HG03025 (cell line): Measurements from ENCODE around the gene PHF13.
"Not testable (repeated sequence)": the region's sequence is repeated elsewhere in the genome, so short reads cannot be mapped to it uniquely, and the experiment has no call there.

Experiments
- ATAC-seq: cut with Tn5 transposase; IDR thresholded peaks from one replicate; pipeline ENCODE4 v1.9.1; 2021; ENCODE audit warnings: mild to moderate bottlenecking, moderate library complexity; ENCODE audit not compliant: unreplicated experiment, low FRiP score

Gene PHF13

DNA sequence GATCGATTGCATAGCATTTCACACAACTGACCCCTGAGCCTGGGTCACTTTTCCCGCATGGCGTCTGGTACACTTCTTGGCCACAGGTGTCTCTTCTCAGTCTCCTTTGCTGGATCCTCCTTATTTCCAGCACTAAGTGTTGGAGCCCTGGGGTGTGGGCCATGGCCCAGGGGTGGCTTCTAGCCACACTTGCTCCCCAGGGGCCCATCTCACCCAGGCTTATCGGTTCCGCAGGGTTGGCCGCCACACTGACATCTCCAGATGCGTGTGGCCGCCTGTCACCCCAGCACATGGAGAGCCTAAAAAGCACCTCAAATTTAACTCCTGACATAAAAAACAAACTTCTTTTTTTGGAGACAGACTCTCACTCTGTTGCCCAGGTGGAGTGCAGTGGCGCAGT is 13.5 kb downstream of the PHF13 start:
- ATAC-seq: no peak

DNA sequence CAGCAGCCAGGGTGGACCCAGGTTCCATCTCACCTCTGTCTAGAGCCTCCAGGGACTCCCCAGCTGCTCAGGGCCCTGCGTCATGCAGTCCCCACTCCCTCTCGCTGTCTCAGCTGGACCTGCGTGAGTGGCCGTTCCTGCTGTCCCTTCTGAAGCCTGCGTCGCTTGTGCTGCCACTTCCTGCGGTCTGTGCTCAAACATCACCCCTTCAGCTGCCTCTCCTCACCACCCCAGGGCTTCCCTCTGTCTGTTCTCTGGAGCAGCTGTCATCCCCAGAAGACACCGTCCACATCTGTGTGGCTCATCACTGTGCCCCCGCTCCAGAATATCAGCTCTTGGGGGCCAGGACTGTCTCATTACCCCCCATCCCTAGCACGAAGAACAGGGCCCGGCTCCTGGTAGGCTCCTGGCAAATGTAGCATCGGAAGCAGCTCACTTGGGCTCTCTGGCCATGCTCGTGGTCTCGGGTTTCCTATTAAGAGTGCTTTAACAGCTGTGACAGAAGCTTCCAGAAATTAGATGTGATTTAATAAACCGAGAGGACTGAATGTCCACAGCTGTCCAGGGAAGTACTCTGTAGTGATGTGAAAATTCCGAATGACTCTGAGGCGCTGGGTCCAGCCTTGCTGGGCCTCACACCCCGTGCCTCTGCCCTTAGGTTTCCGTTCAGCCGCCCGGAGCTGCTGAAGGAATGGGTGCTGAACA is 14.5 kb downstream of the PHF13 start:
- no peak for ATAC-seq

DNA sequence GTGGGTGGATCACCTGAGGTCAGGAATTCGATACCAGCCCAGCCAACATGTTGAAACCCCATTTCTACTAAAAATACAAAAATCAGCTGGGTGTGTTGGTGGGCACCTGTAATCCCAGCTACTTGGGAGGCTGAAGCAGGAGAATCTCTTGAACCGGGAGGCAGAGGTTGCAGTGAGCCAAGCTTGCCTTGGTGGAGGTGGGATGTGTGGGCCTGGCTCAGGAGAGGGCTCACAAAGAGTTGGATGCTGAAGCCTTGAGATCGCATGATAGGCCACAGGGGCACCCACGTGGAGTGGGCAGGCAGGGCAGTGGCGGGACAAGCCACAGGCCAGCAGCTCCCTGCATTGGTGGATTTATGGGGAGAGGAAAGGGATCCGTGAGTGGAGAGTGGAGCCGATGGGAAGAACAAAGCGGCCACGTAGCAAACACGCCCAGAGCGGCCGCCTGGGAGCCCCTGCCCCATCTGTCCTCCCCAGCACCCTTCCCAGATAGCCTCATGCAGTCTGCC is 15.5 kb downstream of the PHF13 start:
- ATAC-seq: no peak

DNA sequence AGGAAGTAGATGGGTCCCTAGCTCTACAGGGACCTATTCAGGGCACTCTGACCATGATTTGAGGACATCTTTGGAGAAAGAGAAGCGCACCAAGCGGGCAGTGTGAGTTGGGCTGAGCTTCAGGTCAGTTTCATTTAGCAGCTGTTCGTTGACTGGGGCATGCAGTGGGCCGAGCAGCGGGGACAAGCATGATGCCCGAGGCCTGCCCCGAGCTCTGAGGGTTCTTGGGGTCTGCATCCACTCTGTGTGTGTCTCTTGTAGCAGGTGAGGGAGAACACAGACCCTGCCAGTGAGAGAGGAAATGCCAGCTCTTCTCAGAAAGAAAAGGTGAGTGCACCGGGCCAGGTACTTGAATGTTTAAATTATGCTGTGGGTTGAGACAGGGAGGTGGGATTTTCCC is 16.5 kb downstream of the PHF13 start:
- ATAC-seq: no peak

DNA sequence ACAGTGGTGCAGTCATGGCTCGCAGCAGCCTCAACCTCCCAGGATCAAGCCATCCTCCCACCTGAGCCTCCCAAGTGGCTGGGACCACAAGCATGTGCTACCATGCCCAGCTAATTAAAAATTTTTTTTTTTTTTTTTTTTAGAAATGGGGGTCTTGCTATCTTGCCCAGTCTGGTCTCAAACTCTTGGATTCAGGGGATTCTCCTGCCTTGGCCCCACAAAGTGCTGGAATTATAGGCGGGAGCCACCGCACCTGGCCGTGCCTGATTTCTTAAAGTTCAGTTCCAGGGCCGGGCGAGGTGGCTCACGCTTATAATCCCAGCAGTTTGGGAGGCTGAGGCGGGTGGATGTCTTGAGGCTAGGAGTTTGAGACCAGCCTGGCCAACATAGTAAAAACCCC is 17.5 kb downstream of the PHF13 start:
- ATAC-seq: no peak

DNA sequence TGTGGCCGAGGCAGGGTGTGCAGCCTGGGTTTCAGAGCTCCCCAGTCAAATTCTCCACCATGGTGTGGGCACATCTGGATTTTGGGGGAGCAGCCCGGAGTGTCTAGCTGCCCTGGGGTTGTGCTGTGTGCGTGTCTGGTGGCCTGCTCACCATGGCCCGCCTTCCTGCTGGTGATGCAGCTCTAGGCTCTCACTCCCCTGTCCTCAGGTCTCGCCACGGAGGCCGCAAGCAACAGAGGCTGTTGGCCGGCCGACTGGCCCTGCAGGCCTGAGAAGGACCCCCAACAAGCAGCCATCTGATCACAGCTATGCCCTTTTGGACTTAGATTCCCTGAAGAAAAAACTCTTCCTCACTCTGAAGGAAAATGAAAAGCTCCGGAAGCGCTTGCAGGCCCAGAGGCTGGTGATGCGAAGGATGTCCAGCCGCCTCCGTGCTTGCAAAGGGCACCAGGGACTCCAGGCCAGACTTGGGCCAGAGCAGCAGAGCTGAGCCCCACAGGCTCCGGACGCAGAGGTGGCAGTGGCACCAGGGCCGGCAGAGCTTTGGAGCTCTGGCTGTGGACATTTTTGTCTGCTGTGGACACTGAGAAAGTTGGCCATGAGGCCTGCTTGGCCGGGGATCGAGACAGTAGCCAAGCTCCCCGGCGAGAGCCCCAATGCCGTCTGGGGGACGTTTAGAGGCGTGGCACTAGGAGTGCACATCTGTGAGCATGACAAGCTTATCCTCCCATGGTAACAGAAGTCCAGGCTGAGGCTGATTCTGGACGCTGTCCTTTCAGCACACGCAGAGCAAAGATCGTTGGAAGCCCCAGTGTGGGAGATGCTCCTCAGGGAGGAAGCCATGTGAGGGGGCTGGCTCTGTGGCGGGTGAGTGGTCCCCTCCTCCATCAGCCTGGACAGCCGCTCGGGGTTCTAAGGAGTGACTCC is 19.3 kb downstream of the PHF13 start:
- no peak for ATAC-seq

DNA sequence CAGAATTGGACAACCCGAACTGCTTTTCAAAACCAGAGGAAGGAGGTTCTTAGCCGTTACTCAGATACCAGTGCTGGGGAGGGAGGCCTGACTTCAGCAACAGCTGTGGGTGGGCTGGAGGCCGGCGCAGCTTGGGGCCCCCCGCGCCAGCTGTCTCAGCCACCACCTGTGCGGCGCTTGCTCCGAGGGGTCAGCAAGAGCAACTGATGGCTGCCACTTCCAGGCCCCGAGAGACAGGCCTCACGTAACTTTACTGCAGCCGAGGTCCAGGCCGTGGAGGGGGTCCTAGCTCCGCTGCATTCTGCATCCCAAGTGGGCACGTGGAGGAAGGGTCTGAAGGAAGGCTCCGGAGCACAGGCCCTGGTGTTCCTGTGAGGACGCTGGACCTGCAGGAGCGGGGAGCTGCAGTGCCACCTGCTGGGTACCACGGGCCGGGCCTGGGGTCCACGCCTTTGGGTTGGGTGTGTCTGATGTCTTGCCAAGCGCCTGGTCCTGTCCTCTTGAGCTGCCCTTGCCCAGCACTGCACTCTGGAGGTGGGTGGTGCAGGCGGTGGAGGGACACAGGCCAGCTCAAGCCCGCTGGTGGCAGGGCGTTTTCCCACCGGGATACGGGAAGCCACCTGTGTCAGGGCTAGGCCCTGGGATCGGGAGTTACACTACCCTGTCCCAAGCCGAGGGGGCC is 21.0 kb downstream of the PHF13 start:
- no peak for ATAC-seq

DNA sequence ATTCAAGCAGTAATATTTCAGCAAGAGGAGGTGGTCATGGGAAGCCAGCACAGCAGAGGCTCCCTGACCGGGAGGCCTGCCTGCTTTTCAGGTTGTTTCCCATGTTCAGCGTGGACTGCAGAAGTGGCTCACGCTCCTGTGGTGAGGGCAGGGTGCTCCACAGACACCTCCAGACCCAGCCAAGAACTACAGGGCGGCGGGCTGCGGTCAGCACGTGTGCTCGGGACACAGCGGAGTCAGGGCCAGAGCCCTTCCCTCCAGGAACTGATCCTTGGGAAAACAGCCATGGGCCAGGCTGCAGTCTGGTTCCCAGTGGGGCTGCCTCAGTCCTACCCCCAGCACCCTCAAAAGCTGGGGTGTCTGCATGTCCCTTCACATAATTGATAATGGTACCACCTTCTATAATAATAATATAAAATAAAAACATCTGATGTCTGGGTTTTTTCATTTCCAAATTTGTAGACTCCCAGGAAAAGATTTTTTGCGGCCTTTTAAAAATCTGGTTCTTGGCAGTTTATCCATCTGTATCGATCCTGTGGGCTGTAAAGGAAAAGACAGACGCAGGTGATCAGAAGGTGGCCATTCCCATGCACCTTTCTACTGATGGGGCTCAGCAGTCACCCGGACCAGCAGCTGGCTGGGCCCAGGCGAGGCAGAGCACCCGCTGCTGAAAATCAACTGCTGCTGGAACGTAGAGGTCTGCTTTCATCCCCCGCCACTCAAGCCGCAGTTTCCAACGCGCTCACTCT is 21.8 kb downstream of the PHF13 start:
- ATAC-seq: no peak

DNA sequence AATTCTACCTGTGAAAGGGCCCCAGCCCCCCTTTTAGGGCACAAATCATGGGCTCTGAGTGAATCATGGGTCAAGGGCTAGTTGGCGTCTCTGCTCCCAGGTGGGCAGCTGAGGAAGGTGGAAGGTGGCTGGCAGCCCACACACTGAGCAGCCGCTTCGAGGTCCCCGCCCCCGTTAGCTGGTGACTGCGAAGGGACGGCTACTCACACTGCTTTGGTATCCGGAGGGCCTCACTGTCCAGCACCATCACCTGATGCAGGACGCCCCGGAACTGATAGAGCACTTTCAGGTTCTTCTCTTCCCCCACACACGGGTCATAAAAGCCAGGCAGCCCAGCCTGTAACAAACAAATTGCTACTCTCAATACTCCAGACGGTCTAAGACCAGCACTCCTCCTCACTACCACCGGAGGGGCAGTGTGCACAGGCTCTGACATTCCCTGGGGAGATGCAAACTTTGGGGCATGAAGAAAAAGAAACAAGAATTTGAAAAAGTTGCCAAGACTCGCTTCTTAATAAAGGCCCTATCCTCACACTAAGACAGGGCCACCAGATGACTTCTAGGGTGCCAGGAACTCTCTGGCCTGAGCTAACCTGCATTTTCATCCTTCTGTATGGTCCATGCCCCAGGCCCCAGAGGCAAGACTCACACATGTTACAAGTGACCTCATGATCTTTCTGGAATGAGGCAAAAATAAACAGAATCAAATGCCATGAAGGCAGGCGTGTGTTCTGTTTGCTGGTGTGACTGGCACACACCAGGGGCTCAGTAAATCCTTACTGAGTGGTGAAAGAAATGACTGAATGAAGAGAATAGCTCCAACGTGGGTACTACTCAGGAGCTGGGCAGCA is 22.6 kb downstream of the PHF13 start:
- ATAC-seq: no peak

DNA sequence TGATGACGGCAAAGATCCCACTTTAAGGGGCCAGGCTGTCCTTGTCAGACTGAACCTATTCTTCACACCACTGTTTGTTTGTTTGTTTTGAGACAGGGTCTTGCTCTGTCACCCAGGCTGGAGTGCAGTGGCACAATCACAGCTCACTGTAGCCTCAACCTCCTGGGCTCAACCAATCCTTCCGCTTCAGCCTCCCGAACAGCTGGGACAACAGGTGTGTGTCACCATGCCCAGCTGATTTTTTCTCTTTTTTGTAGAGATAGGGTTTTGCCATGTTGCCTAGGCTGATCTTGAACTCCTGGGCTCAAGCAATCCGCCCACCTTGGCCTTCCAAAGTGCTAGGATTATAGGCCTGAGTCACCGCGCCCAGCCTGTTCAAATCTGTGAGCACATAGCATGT is 23.2 kb downstream of the PHF13 start:
- ATAC-seq: not testable (repeated sequence)

DNA sequence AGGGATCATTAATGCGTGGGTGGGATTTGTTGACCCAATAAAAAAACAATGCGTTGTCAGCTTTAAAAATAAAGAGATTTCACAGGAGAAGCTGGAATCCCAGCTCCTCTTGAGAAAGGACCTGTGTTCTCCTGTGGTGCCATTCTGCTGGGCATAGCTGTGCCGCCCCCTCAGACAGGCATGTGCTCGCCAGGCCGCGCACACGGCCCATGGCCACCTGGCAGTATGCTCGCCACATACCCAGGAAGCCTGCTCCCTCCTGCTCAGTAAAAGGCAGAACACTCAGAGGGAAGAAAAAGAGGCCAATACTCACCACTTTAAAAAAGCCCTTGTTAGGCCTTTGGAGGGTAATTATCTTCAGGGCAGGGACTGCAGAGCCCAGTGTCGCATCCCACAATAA is 24.2 kb downstream of the PHF13 start:
- no peak for ATAC-seq

DNA sequence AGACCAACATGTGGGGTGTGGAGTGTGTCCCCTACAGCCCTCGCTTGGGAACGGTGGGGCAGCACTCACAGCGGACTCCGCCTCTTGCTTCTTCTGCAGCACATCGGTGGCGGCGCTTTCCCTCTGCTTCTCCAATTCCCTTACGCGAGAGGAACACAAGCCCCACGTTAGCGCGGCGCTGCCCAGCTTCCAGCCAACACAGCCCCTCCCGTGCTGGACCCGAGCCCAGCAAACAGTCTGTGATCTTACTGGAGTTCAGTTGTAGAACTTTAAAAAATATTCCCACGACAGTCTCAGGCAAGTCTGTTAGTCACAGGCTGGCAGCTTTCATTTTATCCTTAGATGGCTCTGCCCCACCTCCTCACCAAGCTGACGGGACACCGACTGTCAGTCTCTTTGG is 24.7 kb downstream of the PHF13 start:
- ATAC-seq: no peak

DNA sequence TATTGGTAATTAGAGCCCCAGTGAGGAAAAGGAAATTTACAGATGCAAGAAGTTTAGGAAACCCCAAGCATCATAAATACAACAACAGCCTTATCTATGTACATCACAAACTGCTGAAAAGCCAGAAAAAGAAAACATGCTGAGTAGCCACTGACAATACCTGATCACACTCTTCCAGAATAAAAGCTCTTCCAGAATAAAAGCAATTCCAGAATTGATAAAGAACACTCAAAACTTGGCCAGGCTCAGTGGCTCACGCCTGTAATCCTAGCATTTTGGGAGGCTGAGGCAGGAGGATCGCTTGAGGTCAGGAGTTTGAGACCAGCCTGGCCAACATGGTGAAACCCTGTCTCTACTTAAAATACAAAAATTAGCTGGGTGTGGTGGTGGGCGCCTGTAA is 27.3 kb downstream of the PHF13 start:
- not testable (repeated sequence) for ATAC-seq

DNA sequence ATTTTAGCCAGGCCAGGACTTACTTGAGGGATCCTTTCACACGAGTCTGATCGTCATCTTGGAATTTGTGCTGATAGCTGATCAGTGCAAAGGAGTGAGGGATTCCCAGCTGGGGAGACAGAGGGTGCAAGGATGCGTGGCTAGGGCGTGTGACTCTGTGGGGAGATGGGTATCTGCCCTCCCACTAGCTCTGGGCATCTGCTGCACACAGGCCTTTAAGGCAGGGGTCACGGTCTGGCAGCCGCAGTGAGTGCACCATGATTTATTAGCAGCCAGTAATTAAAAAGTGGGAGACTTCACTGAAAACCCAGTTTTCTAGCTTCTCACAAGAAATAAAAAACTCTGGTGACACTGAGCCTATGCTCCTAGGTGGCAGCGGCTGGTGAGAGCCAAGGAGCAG is 31.5 kb downstream of the PHF13 start:
- ATAC-seq: no peak

DNA sequence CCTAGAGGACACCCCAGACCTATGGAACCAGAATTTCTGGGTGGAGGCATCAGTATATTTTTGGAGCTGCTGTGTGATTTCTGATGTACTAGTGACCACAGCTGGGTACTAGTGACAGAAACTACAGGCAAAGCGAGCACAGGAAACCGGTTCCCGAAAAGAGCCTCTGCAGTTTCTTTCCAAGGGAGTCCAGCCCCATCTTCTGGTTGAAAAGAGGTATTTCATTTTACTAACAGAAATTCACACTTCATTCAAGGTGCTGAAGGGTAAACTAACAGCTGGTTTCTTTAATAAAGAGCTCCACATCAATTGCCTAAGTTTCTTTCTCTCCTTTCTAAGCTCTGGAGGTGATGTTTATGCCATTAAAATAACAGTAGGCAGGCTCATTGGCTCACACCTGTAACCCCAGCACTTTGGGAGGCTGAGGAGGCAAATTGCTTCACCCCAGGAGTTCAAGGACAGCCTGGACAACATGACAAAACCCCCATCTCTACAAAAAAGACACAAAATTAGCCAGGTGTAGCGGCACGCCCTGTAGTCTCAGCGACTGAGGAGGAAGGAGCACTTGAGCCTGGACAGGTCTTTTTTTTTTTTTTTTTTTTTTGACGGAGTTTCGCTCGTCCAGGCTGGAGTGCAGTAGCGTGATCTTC is 33.1 kb downstream of the PHF13 start:
- ATAC-seq: no peak

DNA sequence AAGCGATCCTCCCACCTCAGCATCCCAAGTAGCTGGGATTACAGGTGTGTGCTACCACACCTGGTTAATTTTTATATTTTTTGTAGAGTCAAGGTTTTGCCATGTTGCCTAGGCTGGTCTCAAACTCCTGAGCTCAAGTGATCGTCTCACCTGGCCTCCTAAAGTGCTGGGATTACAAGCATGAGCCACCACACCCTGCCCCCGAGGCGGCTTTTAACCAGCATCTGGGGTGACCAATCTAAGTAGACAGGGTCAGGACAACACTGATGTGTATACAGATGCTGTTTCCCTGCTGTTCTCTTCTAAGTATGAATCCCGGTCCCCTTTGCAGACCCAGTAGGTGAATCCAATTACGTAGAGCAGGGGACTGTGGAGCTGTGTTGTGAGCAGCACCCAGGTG is 35.0 kb downstream of the PHF13 start:
- no peak for ATAC-seq

DNA sequence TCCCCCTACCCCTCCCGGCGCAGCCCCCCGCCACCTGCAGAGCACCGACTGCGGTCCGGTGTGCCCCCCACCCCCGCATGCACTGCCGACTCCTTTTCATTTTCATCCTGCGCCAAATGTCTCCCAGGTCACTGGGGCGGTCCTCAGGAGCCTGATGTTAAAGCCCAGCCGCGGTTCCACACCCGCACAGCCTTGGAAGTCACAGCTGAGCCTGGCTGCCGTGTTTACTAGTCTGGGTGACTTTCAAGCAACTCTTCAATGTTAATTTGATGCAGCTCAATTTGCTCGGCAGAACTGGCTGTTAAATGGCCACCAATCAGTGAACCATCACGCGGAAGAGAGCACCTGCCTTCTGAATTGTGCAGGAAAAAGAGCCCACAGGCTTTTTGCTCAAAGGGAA is 38.4 kb downstream of the PHF13 start:
- no peak for ATAC-seq

DNA sequence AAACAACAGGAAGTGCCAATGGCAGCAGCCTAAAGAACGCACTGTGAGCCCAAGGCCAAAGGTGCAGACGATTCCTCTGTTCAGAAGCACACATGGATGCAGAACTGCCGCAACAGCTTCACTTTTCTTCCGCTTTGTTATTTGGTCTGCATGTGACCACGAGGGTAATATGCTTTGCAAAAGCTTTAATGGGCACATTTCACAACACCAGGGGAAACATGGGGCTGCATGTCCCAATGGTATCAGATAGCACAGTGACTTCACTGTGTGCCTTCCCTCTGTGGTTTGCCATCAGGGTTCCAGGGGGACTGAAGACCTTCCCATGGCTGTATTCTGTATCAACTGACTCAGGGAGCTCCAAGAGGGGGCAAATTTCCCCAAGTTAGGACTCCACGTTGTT is 39.5 kb downstream of the PHF13 start:
- no peak for ATAC-seq
